Mucosa of gallbladder (tissue), 1 donor: ENCODE measurements around the gene KRTAP10-5. TPM values are rescaled to one million over a fixed set of nuclear protein-coding genes. Genes with fewer than 3 reads are reported as not detected.
"Not testable (repeated sequence)": the region's sequence is repeated elsewhere in the genome, so short reads cannot be mapped to it uniquely, and the experiment has no call there.

Source experiments
- DNase-seq: peaks from one replicate; pipeline ENCODE4 v3.0.0-alpha.2; 2020; ENCODE audit warnings: low spot score
- total RNA-seq: library from RNA; stranded (reverse); gene quantifications from one replicate; pipeline ENCODE4 v1.2.1, GENCODE V29; 2021
- donor health status: DM: no; HTN: no; CAD: no.

Gene KRTAP10-5
- total RNA-seq, 1 donor from 2014 or later = not detected

DNA sequence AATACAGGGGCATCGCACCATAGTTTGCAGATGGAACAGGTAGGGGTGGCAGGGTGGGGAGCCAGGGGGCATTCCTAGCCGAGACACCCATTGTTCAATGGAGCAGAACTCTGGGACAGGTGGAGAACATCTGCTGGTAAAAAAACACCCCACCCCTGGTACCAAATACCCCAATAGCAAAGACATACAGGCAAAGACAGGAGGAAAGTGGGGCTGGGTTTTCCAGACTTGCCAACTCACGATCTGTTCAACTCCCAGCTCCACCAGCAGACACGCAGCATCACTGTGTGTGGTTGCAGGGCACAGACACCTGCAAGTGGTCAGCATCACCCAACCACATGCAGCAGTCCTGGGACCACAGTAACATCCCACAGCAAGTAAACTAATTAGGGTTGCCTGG lies 31.1 kb upstream of the KRTAP10-5 start:
- DNase-seq = no peak

GRCh38 chr21:44610157-44610843 lies 29.9 kb upstream of the KRTAP10-5 start:
- DNase-seq = not testable (repeated sequence)

DNA sequence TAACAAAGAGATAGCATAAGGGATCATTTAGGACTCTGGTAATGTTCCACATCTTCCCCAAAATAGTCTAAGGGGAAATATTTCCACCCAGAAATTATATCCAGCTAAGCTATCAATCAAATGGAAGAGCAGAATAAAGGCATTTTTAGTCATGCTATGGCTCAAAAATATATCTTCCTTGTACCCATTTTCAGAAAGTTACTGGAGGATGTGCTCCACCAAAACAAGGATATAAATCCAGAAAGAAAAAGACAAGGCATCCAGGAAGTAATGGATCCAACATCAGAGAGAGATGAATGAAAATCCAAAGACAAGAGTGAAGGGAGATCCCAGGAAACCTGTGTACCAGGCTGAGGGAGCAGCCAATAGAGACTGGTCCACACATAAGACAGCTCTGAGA lies 28.8 kb upstream of the KRTAP10-5 start:
- no peak for DNase-seq

GRCh38 chr21:44606495-44606894 lies 26.1 kb upstream of the KRTAP10-5 start:
- DNase-seq = no peak

DNA sequence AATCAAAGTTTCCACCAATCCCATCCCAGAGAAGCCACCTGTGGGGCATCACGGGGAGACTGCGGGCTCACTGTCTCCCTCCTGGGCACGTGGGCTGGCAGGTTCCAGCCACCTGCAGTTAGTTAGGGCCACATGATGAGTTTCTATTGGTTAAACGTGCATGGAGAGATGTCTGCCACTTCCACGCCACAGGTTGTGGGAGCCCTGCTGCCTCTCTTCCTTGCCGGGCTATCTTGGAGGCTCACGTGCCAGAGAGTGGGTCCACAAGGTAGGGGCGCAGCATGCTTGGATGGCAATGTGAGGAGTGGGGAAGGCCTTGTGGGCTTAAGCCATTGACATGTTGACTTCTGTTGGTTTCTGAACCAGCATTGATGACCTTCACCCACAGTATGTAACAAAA lies 23.5 kb upstream of the KRTAP10-5 start:
- DNase-seq = no peak

- DNase-seq = no peak
These were observed 22.9 kb upstream of the KRTAP10-5 start for GRCh38 chr21:44603109-44603875.

DNA sequence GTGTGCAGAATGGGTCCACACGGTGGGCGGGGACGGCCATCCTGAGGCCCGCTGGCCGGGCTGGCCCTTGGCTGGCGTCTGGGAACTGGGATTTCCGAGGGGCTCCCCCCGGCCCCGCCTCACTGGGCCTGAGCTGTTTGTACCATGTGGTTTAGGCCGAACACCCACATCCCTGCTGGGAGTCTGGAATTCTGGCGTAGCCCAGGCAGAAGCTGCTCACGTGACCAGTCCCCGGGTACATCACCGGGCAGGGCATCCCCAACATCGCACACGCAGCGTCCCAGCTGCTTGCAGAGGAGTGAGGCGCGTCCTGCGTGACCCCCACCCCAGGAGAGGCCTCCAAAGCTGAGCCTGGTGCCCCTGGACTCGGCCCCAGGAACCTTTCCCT lies 22.1 kb upstream of the KRTAP10-5 start:
- no peak for DNase-seq

DNA sequence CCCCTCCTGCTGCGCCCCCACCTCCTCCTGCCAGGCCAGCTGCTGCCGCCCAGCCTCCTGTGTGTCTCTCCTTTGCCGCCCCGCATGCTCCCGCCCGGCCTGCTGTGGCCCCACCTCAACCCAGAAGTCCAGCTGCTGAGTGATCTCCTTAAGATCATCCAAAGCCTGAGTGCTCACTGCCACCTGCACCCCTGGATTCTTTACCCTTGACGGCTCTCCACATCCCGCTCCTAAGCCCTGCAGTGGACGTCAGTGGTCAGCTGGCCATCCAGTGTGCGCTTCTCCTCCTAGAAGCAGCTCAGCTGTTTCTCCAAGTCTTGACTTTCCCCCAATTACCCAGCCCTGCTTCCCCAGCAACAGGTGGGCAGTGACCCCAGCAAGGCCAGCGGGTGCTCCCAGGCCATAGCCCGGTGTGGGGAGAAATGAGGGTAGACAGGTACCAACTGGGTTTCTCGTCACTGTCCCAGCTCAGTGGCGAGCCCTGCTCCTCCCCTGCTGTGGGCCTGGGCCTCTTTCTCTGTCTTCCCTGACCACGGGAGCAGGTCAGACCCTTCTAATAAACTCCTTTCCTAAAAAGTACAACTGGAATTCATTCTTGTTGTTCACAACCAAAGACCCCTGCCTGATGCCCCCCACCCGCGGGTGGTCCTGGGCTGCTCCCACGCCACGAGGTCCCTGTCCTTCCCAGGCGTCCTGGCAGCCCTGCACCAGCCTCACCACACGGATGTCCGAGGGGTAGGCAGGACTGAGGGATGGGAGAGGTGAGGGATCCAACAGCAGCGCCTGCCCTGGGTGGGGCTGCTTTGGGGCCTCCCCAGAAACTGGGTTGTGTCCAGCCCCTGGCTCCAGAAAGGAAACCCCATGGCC lies 21.4 kb upstream of the KRTAP10-5 start:
- no peak for DNase-seq

DNA sequence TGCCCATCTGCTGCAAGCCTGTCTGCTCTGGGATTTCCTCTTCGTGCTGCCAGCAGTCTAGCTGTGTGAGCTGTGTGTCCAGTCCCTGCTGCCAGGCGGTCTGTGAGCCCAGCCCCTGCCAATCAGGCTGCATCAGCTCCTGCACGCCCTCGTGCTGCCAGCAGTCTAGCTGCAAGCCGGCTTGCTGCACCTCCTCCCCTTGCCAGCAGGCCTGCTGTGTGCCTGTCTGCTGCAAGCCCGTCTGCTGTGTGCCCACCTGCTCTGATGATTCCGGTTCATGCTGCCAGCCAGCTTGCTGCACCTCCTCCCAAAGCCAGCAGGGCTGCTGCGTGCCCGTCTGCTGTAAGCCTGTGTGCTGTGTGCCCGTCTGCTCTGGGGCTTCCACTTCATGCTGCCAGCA lies 20.7 kb upstream of the KRTAP10-5 start:
- not testable (repeated sequence) for DNase-seq

- not testable (repeated sequence) for DNase-seq
These were observed 19.9 kb upstream of the KRTAP10-5 start, which contains the start of gene KRTAP10-7 for GRCh38 chr21:44600118-44600978. Gene KRTAP10-7 (plus strand): TSS chr21:44600597. CDS start chr21:44600622, 25 bp downstream.

DNA sequence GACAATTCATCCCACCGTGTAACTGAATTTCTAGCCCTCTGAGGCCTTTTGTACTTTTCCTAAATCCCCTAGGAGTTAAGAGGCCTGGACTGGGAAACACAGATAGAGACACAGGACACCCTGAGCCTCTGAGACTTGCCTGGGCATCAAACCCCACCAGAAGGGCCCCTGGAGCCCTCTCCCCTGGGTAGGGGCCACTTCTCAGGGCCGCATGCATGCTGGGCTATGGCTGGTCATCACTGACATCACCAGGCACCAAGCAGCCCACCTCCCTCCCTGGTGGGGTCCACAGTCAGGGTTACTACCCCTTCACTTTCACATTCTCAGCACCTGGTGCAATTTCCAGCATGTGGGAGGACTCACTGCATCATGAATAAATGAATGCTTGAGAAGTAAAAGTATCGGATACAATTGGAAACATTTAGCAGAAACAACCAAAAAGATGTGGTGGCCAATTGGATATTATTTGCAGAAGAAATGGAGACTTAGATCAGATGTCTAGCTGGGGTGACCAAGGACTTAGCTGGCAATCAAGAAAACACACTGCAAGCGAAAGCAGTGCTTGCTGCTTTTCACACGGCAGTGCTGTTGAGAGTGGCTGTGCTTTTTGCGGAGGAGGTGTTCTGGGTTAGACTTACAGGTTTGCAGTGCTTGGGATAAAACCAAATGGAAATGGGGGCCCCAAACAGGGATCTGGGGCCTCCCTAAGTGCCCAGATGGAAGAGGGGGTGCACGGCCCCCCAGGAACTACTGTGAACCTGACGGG lies 19.0 kb upstream of the KRTAP10-5 start:
- DNase-seq = no peak

- DNase-seq = no peak
These were observed 17.7 kb upstream of the KRTAP10-5 start for GRCh38 chr21:44598061-44598460.

DNA sequence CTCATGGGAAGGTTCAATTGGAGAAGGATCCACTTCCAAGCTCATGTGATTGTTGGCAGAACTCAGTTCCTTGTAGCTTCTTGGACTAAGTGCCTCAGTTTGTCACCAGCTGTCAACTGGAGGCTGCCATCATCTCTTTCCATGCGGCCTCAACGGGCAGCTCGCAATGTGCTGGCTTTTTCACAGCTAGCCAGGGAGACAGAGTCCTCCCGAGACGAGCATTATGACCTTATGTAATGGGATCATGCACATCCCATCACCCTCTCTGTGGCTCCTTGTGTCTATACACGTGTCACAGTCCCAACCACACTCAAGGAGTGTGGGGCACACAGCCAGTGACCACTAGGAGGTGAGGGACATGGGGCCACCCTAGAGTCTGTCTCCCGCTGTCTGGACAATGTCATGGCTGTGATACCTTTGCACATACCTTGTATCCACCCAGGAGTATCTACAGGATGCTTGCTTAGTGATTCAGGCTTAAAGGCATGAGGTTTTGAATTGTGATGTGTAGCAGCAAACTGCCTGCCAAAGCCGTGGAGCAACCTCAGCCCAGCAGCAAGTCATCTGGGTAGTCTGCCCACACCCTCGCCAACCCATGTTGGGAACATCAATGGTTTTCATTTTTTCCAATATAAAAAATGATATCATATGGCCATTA lies 15.8 kb upstream of the KRTAP10-5 start:
- no peak for DNase-seq

- no peak for DNase-seq
These were observed 15.1 kb upstream of the KRTAP10-5 start for GRCh38 chr21:44595524-44595923.

DNA sequence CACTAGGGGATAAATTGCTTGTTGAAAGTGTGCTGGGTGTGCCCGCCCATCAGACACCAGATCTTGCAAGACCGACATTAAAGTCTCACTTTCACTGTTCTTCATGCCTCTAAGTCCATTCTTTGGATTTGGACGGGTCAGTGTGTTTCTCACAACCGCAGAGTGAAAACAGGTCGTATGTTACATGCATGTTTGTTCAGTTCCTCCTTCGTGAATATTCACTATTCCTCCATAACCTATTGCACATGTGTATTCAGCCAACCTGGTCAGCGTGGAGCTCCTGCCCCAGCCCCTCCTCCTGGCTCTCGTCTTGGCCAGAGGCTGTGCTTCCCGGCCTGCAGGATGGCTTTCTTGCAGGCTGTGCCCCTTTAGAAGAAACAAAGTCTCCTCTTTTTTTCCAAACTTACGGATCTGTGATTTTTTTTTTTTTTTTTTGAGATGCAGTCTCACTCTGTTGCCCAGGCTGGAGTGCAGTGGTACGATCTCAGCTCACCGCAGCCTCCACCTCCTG lies 14.1 kb upstream of the KRTAP10-5 start:
- no peak for DNase-seq

- no peak for DNase-seq
These were observed 13.4 kb upstream of the KRTAP10-5 start for GRCh38 chr21:44593598-44594405.

DNA sequence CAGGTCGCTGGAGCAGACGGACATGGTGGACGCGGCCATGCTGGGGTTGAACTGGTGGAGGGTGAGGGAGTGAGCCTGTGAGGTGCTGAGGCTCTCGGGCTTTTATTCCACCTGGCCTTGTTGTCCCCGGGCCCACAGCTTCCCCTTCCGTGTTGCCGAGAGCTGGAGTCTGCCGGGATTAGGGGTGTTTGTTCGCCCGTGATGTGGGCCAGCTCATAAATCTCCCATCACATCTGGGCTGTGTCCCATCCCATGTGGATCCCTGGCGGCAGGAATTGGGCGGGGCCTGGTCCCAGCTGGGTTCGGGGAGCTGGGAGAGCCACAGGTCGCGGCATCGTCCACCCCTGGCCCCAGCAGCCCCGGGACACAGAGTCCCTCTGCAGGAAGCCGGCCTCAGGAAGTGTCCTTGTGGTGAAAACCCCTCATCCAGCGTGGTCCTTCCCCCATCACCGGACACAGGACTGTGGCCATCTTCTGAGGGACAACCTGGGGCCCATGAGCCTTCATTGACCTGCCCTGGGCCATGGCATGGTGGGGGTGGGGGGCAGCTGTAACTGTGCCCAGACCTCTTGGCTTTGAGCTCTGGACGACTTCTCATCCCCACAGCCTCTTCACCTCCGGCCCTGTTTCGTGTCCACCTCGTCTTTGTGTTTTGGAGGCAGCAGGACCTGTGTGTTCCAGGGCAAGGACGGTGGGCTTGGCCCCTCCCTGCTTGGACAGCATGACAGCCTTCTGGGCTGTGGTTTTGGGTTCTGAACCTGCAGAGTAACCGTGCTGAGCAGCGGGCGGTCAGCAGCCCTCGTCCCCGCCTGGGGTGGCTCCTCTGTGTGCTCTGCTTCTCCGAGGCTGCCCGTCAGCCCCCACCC lies 12.3 kb upstream of the KRTAP10-5 start, which contains the start of gene KRTAP10-6:
Gene KRTAP10-6, minus strand, starts transcription at position 60 of the 866 bp plus-strand sequence. Its CDS starts 21 bp downstream, at position 39.
- DNase-seq = no peak

GRCh38 chr21:44591801-44592130 lies 11.4 kb upstream of the KRTAP10-5 start:
- not testable (repeated sequence) for DNase-seq
